LNCAP (cell line): ENCODE measurements around the gene ZNF275.

Source experiments
- CTCF ChIP-seq: fragments of 450-650 bp; IDR thresholded peaks from 2 replicates; pipeline ENCODE4 v1.5.1; 2017; ENCODE audit warnings: mild to moderate bottlenecking

ZNF275 gene

DNA sequence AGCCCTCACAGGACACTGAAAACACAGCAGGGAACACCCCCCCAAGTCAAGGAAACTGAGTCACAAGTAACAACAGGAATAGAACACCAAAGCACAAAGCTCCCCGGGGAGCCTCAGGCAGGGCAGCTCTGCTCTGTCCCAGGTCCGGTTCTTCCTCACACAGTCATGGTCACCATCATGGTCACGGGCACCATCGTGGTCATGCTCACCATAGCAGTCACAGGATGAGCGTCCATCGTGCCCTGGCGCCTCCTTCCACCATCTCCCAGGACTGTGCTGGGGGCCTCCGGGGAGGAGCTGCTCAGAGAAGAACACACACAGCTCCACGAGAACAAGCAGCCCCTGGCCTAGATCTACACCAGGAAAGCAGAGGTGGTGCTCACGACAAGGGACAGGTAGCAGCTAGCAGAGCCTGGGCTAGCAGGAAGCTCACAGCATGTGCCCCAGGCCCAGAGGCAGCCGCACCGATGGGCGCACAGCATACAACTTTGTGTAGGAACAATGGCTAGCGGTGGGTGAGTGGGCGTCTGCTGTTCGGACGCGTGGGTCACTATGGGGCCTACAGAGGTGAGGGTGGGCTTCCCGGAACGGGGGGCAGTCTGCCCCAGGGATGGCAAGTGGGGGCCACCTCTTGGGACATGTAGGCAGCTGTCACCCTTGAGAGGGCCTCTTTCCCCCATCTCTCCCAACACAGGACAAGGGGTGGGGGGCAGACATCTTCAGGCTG is 15.8 kb upstream of the ZNF275 start:
- TF ChIP-seq CTCF: no peak

DNA sequence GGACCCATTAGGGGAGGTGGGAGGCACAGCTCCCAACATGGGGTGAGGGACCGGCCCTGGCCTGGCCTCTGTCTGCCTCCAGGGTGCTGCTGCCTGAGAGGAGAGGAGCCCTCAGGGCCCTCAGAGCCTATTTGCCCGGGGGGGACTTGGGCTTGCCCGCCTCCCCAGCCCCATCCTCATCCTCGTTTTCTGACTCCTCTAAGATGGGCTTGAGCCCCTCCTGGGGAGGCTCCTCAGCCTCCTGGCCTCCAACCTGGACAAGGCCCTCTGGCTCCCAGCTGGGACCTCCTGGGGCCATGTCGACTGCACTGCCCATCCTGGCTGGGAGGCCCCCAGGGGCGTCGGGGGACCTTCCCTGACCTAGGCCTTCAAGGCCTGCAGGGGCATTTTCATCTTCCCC is 15.1 kb upstream of the ZNF275 start:
- no peak for TF ChIP-seq CTCF

- no peak for TF ChIP-seq CTCF
Measured at GRCh38 chrX:153319295-153320046, 14.5 kb upstream of the ZNF275 start.

- TF ChIP-seq CTCF: no peak
Measured at GRCh38 chrX:153320555-153321184, 13.3 kb upstream of the ZNF275 start.

DNA sequence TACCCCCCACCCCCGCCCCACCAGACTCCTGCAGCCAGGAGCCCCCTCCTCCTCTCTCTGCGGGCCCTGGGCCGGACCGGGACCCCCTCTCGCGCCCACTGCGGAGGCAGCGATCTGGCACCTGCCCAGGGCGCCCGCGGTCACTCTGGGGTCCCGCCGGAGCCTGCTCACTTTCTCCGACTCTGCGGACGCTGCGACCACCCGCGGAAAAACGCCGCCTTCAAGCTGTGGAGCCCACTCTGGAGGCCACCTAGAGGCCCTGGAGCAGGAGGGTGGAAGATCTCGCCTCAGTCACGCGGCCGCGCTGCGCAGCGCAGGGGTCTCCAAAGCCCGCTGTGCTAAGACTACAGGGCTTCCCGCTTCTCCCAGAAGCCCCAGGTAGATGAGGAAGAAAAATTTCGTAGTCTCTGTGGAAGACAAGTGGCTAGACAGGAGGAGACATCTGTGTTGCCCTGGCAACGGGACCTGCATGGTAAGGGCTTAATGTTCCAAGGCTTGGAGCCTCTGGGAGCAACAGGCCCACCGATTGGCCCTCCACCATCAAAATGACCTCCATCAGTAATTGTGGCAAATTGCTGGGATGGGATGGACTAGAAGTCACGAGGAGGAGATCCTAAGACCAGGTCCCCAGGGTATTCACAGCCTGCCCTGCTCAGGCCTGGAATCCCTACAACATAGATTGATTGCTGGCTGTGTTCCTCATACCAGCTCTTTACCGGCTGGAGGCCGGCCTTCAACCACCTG is 12.4 kb upstream of the ZNF275 start, which contains the start of gene PNMA6F:
TSS of gene PNMA6F (minus strand) at position 387 of the 744 bp plus-strand sequence. CDS start 1,093 bp downstream, outside the sequence.
- TF ChIP-seq CTCF: no peak

DNA sequence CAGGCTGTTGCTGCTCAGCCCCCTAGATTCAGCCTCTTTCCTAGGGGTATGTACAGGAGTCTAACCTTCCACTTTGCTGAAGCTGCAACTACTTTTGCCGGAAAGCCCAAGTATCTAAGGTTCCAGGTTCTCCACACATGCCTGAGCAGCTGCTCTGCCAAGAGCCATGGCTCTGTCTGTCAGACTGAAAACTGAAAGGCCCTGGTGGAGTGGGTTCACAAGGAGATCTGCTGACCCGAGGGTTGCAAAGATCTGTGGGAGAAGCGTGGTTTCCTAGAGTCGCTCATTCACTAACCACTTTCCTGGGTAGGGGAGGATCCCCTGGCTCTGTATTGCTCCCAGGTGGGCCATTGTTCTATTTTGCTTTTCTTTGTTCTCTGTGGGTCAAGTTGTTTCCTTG is 6.4 kb upstream of the ZNF275 start:
- TF ChIP-seq CTCF: no peak

GRCh38 chrX:153333266-153333665 is 687 bp upstream of the ZNF275 start:
- TF ChIP-seq CTCF: no peak
